H1 (cell line): ENCODE measurements around the gene SCNN1A. TPM values are rescaled to one million over a fixed set of nuclear protein-coding genes. Genes with fewer than 3 reads are reported as not detected.
A peak's percentile ranks its signal among the peaks of the same experiment; 100 is the strongest.
"Not testable (repeated sequence)": the region's sequence is repeated elsewhere in the genome, so short reads cannot be mapped to it uniquely, and the experiment has no call there.

Source experiments
- CTCF ChIA-PET: fragments of 300-600 bp; sonication (Branson Sonifier 250); formaldehyde crosslinking; loops from one replicate; lab custom pipeline; 2021; ENCODE audit not compliant: partially characterized antibody; lab: Charles Lee
- POLR2A ChIA-PET: fragments of 300-600 bp; sonication (Branson Sonifier 250); formaldehyde crosslinking; loops from one replicate; lab custom pipeline; 2021; ENCODE audit warnings: inconsistent platforms; ENCODE audit not compliant: partially characterized antibody; lab: Charles Lee
- DNase-seq, 2 experiments: peaks; one replicate each; pipeline versions ENCODE4 v3.0.0 to v3.0.0-alpha.2; 2010 to 2022; ENCODE audit warnings: low spot score in 2 of 2, low read depth in 1 of 2, mixed read lengths in 1 of 2
- FAIRE-seq: peaks from 2 replicates; lab custom pipeline; 2011; peaks lifted over from hg19 to GRCh38; lab: Jason Lieb, UNC
- H2AFZ ChIP-seq: 2 replicates; pipeline ENCODE4 v1.8.1; 2012; ENCODE audit warnings: low read length, inconsistent platforms
- H2AK5ac ChIP-seq: 2 replicates; pipeline ENCODE4 v1.6.1; 2013; ENCODE audit warnings: low read depth, low read length
- H2BK120ac ChIP-seq: replicated peaks from 2 replicates; pipeline ENCODE3; 2013; ENCODE audit warnings: low read depth, low read length, inconsistent platforms
- H2BK12ac ChIP-seq: 2 replicates; pipeline ENCODE4 v1.6.1; 2013; ENCODE audit warnings: low read depth, low read length
- H2BK15ac ChIP-seq: 2 replicates; pipeline ENCODE4 v1.6.1; 2013; ENCODE audit warnings: low read length
- H2BK20ac ChIP-seq: 2 replicates; pipeline ENCODE4 v1.6.1; 2013; ENCODE audit warnings: low read length
- H2BK5ac ChIP-seq: 2 replicates; pipeline ENCODE4 v1.6.1; 2013; ENCODE audit warnings: low read depth, low read length
- H3K14ac ChIP-seq: 2 replicates; pipeline ENCODE4 v1.6.1; 2013; ENCODE audit warnings: inconsistent platforms; ENCODE audit not compliant: insufficient read length
- H3K18ac ChIP-seq: 2 replicates; pipeline ENCODE4 v1.6.1; 2013; ENCODE audit warnings: low read length; ENCODE audit errors: extremely low read depth
- H3K23ac ChIP-seq: 2 replicates; pipeline ENCODE4 v1.6.1; 2013; ENCODE audit warnings: inconsistent platforms; ENCODE audit not compliant: insufficient read length
- H3K23me2 ChIP-seq: 2 replicates; pipeline ENCODE4 v1.6.1; 2013; ENCODE audit warnings: low read depth, low read length
- H3K27ac ChIP-seq: 2 replicates; pipeline ENCODE4 v1.6.1; 2011; ENCODE audit warnings: low read depth, low read length, inconsistent platforms
- H3K27me3 ChIP-seq, 4 experiments: replicated peaks in 1 of 4; 1 replicate in 1 of 4; 2 replicates in 3 of 4; pipeline versions ENCODE4 v1.6.1 to v1.8.1; 2011 to 2013; ENCODE audit warnings: low read length in 3 of 4, mild to moderate bottlenecking in 3 of 4, inconsistent platforms in 2 of 4, mixed read lengths in 2 of 4, moderate library complexity in 1 of 4; ENCODE audit not compliant: control insufficient read depth in 3 of 4, insufficient read depth in 3 of 4; ENCODE audit errors: extremely low read depth in 1 of 4
- H3K36me3 ChIP-seq, 4 experiments: 2 replicates each; pipeline versions ENCODE4 v1.6.1 to v1.8.1; 2011 to 2013; ENCODE audit warnings: mild to moderate bottlenecking in 4 of 4, low read length in 3 of 4, moderate library complexity in 2 of 4, control low read depth in 1 of 4, inconsistent platforms in 1 of 4; ENCODE audit not compliant: insufficient read depth in 4 of 4, control insufficient read depth in 2 of 4
- H3K4ac ChIP-seq: replicated peaks from 2 replicates; pipeline ENCODE3; 2013; ENCODE audit warnings: low read length, low read depth, mixed read lengths, inconsistent platforms; ENCODE audit not compliant: insufficient read length
- H3K4me1 ChIP-seq, 4 experiments: replicated peaks in 1 of 4; 1 replicate in 1 of 4; 2 replicates in 3 of 4; pipeline versions ENCODE4 v1.6.1 to v1.8.1; 2011 to 2013; ENCODE audit warnings: low read length in 3 of 4, inconsistent platforms in 2 of 4, mixed read lengths in 1 of 4; ENCODE audit not compliant: insufficient read depth in 4 of 4, control insufficient read depth in 3 of 4
- H3K4me2 ChIP-seq, 2 experiments: 2 replicates each; pipeline versions ENCODE4 v1.6.1 to v1.8.1; 2011 to 2013; ENCODE audit warnings: low read depth in 2 of 2, low read length in 2 of 2, control low read depth in 1 of 2, inconsistent platforms in 1 of 2, mild to moderate bottlenecking in 1 of 2; ENCODE audit not compliant: insufficient read depth in 1 of 2
- H3K4me3 ChIP-seq, 4 experiments: fragments of 200-600, 300-600 bp in 1 of 4; sonication (generic), shearing (Covaris generic), sonication (Bioruptor Twin) in 1 of 4; 2 replicates each; pipeline versions ENCODE4 v1.5.1 to v1.8.1; 2011 to 2016; ENCODE audit warnings: low read length in 4 of 4, low read depth in 3 of 4, control low read depth in 2 of 4, inconsistent platforms in 2 of 4, mild to moderate bottlenecking in 2 of 4, mixed read lengths in 1 of 4, moderate library complexity in 1 of 4; ENCODE audit not compliant: insufficient read depth in 2 of 4; ENCODE audit errors: extremely low read depth in 1 of 4
- H3K56ac ChIP-seq: replicated peaks from 2 replicates; pipeline ENCODE3; 2013; ENCODE audit warnings: low read depth, mild to moderate bottlenecking, mixed read lengths, low read length, inconsistent platforms; ENCODE audit not compliant: insufficient read length
- H3K79me1 ChIP-seq: 2 replicates; pipeline ENCODE4 v1.6.1; 2013; ENCODE audit warnings: low read depth, low read length, control low read depth
- H3K79me2 ChIP-seq, 2 experiments: 2 replicates each; pipeline versions ENCODE4 v1.6.1 to v1.8.1; 2012 to 2013; ENCODE audit warnings: low read length in 2 of 2, mild to moderate bottlenecking in 2 of 2, inconsistent platforms in 1 of 2; ENCODE audit not compliant: insufficient read depth in 2 of 2, control insufficient read depth in 1 of 2
- H3K9ac ChIP-seq, 4 experiments: replicated peaks in 1 of 4; 1 replicate in 1 of 4; 2 replicates in 3 of 4; pipeline versions ENCODE4 v1.6.1 to v1.8.1; 2011 to 2013; ENCODE audit warnings: low read depth in 3 of 4, low read length in 3 of 4, control low read depth in 2 of 4, mild to moderate bottlenecking in 2 of 4, moderate library complexity in 2 of 4, inconsistent platforms in 1 of 4; ENCODE audit errors: extremely low read depth in 1 of 4
- H3K9me3 ChIP-seq, 2 experiments: 2 replicates each; pipeline versions ENCODE4 v1.6.1 to v1.8.1; 2012 to 2013; ENCODE audit warnings: mild to moderate bottlenecking in 2 of 2, moderate library complexity in 2 of 2, control low read depth in 1 of 2, inconsistent platforms in 1 of 2, low read depth in 1 of 2, low read length in 1 of 2, mixed read lengths in 1 of 2; ENCODE audit not compliant: insufficient read depth in 2 of 2
- H4K20me1 ChIP-seq, 2 experiments: replicated peaks in 1 of 2; 2 replicates each; pipeline versions ENCODE3 to v1.8.1; 2011 to 2013; ENCODE audit warnings: inconsistent platforms in 2 of 2, low read length in 2 of 2, mild to moderate bottlenecking in 1 of 2; ENCODE audit not compliant: insufficient read depth in 2 of 2, control insufficient read depth in 1 of 2
- H4K5ac ChIP-seq: 2 replicates; pipeline ENCODE4 v1.6.1; 2013; ENCODE audit warnings: low read length, low read depth, mixed read lengths, inconsistent platforms; ENCODE audit not compliant: insufficient read length
- H4K8ac ChIP-seq: 2 replicates; pipeline ENCODE4 v1.8.0; 2013; ENCODE audit warnings: mild to moderate bottlenecking, moderate library complexity, low read length, inconsistent platforms; ENCODE audit not compliant: insufficient read depth; ENCODE audit errors: extremely low read depth
- H4K91ac ChIP-seq: replicated peaks from 2 replicates; pipeline ENCODE3; 2013; ENCODE audit warnings: low read length, mixed read lengths, inconsistent platforms; ENCODE audit not compliant: insufficient read length
- RNF2 ChIP-seq: fragments of 200-900, 300-1000 bp; sonication (generic); IDR thresholded peaks from 2 replicates; pipeline ENCODE4 v1.7.1; 2016; ENCODE audit warnings: borderline replicate concordance, low read depth, mild to moderate bottlenecking, antibody characterized with exemption, low read length; ENCODE audit not compliant: poor library complexity, severe bottlenecking; ENCODE audit errors: missing control alignments
- WGBS, 2 experiments: shearing (Covaris generic) in 1 of 2; methylation state at CpG; one replicate each; pipeline versions ENCODE4 v1.1.6 to v1.1.7; 2013 to 2015; ENCODE audit warnings: low lambda C conversion rate in 2 of 2, mixed read lengths in 2 of 2, inconsistent platforms in 1 of 2, low coverage in 1 of 2, missing lambda C conversion rate in 1 of 2; ENCODE audit not compliant: insufficient replicate concordance in 2 of 2, insufficient coverage in 1 of 2, insufficient read length in 1 of 2; ENCODE audit errors: extremely low coverage in 1 of 2, missing lambda C conversion rate in 1 of 2; 5-methylcytosine and 5-hydroxymethylcytosine counted together
- polyA plus RNA-seq, 7 experiments: library from polyadenylated mRNA; depleted of rRNA in 3 of 7; stranded (reverse) in 5 of 7; unstranded in 2 of 7; fragments of >200 nt in 5 of 7; fragments of 200-250 nt in 2 of 7; gene quantifications; 1 replicate in 5 of 7; 2 replicates in 1 of 7; 4 replicates in 1 of 7; pipeline versions ENCODE4 v1.2.1 to v1.2.3, GENCODE V29; 2011 to 2013; ENCODE audit warnings: missing spikeins in 2 of 7, mixed read lengths in 2 of 7
- total RNA-seq: library from RNA; stranded (reverse); fragmentation: NEBNext Ultra II Directional; extraction: Animal tissue kit (Norgen Biotek cat#: 25700); gene quantifications from 2 replicates; pipeline ENCODE4 v1.2.1, GENCODE V29; 2021
- TF ChIP-seq, protein P1 (sequence below): IDR thresholded peaks from 2 replicates; pipeline ENCODE4 v1.6.1; 2011; ENCODE audit warnings: low read depth, mild to moderate bottlenecking, low read length; ENCODE audit not compliant: insufficient read depth

SCNN1A gene
- total and polyA plus RNA-seq, 2 of the 8 experiments (the other 6 are each of a cell fraction or from before 2014, with no cell fraction given) = 85.5 to 156 TPM

DNA sequence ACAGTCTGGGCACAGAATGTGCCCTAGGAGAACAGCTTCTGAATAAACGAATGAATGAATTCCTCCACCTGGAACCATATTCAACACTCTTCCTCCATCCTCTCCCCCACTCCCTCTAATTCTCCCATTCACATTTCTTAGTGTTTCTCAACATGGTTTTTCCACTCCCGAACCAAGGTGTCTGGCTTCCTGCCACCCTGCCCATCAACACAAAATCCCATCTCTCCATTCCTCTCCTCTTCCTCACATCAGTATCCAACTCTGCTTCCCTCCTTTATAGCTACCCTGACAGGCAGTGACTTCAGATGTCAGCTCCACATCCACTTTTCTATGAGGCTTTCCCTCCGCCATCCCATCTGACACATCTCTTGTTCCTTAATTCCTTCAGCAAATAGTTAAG is 36.4 kb downstream of the SCNN1A start (continued):
- no peak for TF ChIP-seq RNF2
- TF ChIP-seq, protein P1, sequence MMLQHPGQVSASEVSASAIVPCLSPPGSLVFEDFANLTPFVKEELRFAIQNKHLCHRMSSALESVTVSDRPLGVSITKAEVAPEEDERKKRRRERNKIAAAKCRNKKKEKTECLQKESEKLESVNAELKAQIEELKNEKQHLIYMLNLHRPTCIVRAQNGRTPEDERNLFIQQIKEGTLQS = no peak

DNA sequence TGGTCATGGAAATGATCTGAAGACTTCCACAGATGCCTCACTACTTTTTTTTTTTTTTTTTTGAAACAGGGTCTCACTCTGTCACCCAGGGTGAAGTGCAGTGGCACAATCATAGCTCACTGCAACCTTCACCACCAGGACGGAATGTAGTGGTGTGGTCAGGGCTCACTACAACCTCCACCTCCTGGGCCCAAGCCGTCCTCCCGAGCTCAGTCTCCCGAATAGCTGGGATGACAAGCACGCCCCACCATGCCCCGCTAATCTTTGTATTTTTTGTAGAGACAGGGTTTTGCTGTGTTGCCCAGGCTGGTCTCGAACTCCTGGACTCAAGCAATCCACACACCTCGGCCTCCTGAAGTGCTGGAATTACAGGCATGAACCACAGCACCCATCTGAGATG is 36.8 kb downstream of the SCNN1A start:
- H2AK5ac ChIP-seq, H4K91ac ChIP-seq, H3K4ac ChIP-seq, H2BK120ac ChIP-seq, H3K56ac ChIP-seq, H3K36me3 ChIP-seq, H3K14ac ChIP-seq, H4K8ac ChIP-seq, H3K4me3 ChIP-seq, H3K27me3 ChIP-seq, H4K5ac ChIP-seq, DNase-seq, H3K18ac ChIP-seq, H4K20me1 ChIP-seq, H3K27ac ChIP-seq, FAIRE-seq, H3K9ac ChIP-seq, H3K9me3 ChIP-seq, H2AFZ ChIP-seq, H3K79me1 ChIP-seq, H3K23ac ChIP-seq: not testable (repeated sequence)
- H2BK20ac ChIP-seq = peak overlapping the region; percentile 50; the same call in 1 of the 2 replicates
- H3K4me2 ChIP-seq = peak overlapping the region in 1 of 2 experiments; percentile 87; a peak in 1 of 4 replicates
- peaks cover 22% of the 10 kb centered on the region for H3K23me2 ChIP-seq
- ChIA-PET POLR2A (interaction anchor here (0.6 to 17.5 kb wide), 12 partner anchors 3 to 391 kb away, joined by 3 to 286 read pairs (median 5); partner anchors contain the start of genes SCNN1A, TNFRSF1A and VAMP1), CTCF (interaction anchor here (0.7 to 11.4 kb wide), 14 partner anchors 9 to 301 kb away, joined by 3 to 109 read pairs (median 6); partner anchors contain the start of gene MRPL51)
- H3K4me1 ChIP-seq = peaks cover 22 to 61% (median 41%) of the 10 kb centered on the region in 4 experiments
- H2BK12ac ChIP-seq = 0 out of 2 replicates have a peak overlapping the region, but pooled peaks have one; percentile 86
- H2BK5ac ChIP-seq = peak overlapping the region; percentile 26; the same call in 1 of the 2 replicates
- H3K79me2 ChIP-seq = peaks cover 10 to 74% of the 10 kb centered on the region in 2 experiments
- H2BK15ac ChIP-seq = peak overlapping the region; percentile 66; the same call in 1 of the 2 replicates
- WGBS, 2 experiments = 87% methylated on average over 8 of the region's 8 CpGs; no CpG with 5 or more reads in 1 of the 2 experiments
